Neural cell (in vitro differentiated cells): ENCODE measurements around the gene BATF3. TPM values are rescaled to one million over a fixed set of nuclear protein-coding genes. Genes with fewer than 3 reads are reported as not detected.

Experiments used
- H2AFZ ChIP-seq: fragments of 200-600, 300-800 bp; sonication (generic), shearing (Covaris generic); 2 replicates; pipeline ENCODE4 v1.6.0; 2014; ENCODE audit warnings: low read depth, mild to moderate bottlenecking, antibody characterized with exemption, low read length, moderate library complexity
- H3F3A ChIP-seq: fragments of 200-600 bp; shearing (Covaris generic); 2 replicates; pipeline ENCODE4 v1.6.1; 2016; ENCODE audit warnings: mild to moderate bottlenecking, moderate library complexity, mixed read lengths, antibody characterized with exemption, low read length; ENCODE audit not compliant: insufficient read depth, poor library complexity, severe bottlenecking
- H3K27ac ChIP-seq: fragments of 200-600, 300-800 bp; sonication (generic), shearing (Covaris generic); 2 replicates; pipeline ENCODE4 v1.5.1; 2014; ENCODE audit warnings: mild to moderate bottlenecking, low read length, moderate library complexity
- H3K27me3 ChIP-seq: fragments of 300-800, 200-600 bp; sonication (generic), shearing (Covaris generic); 2 replicates; pipeline ENCODE4 v1.6.0; 2014; ENCODE audit warnings: mild to moderate bottlenecking, low read depth, low read length, moderate library complexity; ENCODE audit not compliant: insufficient read depth
- H3K36me3 ChIP-seq: fragments of 300-800, 200-600 bp; sonication (generic), shearing (Covaris generic); 2 replicates; pipeline ENCODE4 v1.5.1; 2014; ENCODE audit warnings: mild to moderate bottlenecking, antibody characterized with exemption, low read length, moderate library complexity; ENCODE audit not compliant: insufficient read depth
- H3K4me2 ChIP-seq: fragments of 300-800, 200-600 bp; sonication (generic), shearing (Covaris generic); 2 replicates; pipeline ENCODE4 v1.6.0; 2014; ENCODE audit warnings: mild to moderate bottlenecking, low read length
- H3K4me3 ChIP-seq: fragments of 300-800, 200-600 bp; sonication (generic), shearing (Covaris generic); 2 replicates; pipeline ENCODE4 v1.5.1; 2014; ENCODE audit warnings: mild to moderate bottlenecking, low read length, moderate library complexity
- H3K79me2 ChIP-seq: fragments of 200-600 bp; shearing (Covaris generic); replicated peaks from 2 replicates; pipeline ENCODE4 v1.6.0; 2014; ENCODE audit warnings: mild to moderate bottlenecking, low read length, moderate library complexity; ENCODE audit not compliant: insufficient read depth
- H3K9ac ChIP-seq: fragments of 300-800, 200-600 bp; sonication (generic), shearing (Covaris generic); 2 replicates; pipeline ENCODE4 v1.6.1; 2016; ENCODE audit warnings: mild to moderate bottlenecking, low read length, mixed read lengths
- H3K9me2 ChIP-seq: fragments of 200-600 bp; shearing (Covaris generic); 2 replicates; pipeline ENCODE4 v1.6.1; 2016; ENCODE audit warnings: mild to moderate bottlenecking, low read length, mixed read lengths; ENCODE audit not compliant: insufficient read depth
- H3K9me3 ChIP-seq: fragments of 200-600, 300-800 bp; sonication (generic), shearing (Covaris generic); 2 replicates; pipeline ENCODE4 v1.6.1; 2016; ENCODE audit warnings: mild to moderate bottlenecking, mixed run types, low read length, moderate library complexity, mixed read lengths
- H4K20me1 ChIP-seq: fragments of 200-600 bp; shearing (Covaris generic); 2 replicates; pipeline ENCODE4 v1.6.1; 2016; ENCODE audit warnings: mild to moderate bottlenecking, mixed run types; ENCODE audit not compliant: insufficient read depth
- EP300 ChIP-seq: fragments of 450-650 bp; conservative IDR thresholded peaks from 2 replicates; pipeline ENCODE4 v1.6.1; 2014; ENCODE audit warnings: antibody characterized with exemption, mild to moderate bottlenecking, moderate library complexity; ENCODE audit not compliant: poor library complexity, severe bottlenecking
- EZH2 ChIP-seq: fragments of 200-600, 300-800 bp; shearing (Covaris generic), sonication (generic); IDR thresholded peaks from 2 replicates; pipeline ENCODE4 v1.6.1; 2014; ENCODE audit warnings: antibody characterized with exemption, low read length, borderline replicate concordance, mild to moderate bottlenecking; ENCODE audit not compliant: insufficient read depth, poor library complexity, severe bottlenecking
- MXI1 ChIP-seq: fragments of 450-650 bp; conservative IDR thresholded peaks from 2 replicates; pipeline ENCODE4 v1.6.1; 2014; ENCODE audit warnings: antibody characterized with exemption, mild to moderate bottlenecking; ENCODE audit not compliant: poor library complexity, severe bottlenecking
- POLR2AphosphoS5 ChIP-seq: IDR thresholded peaks from 2 replicates; pipeline ENCODE4 v1.6.1; 2012
- RAD21 ChIP-seq: fragments of 450-650 bp; conservative IDR thresholded peaks from 2 replicates; pipeline ENCODE4 v1.6.1; 2014; ENCODE audit warnings: antibody characterized with exemption, mild to moderate bottlenecking, moderate library complexity
- REST ChIP-seq: IDR thresholded peaks from 2 replicates; pipeline ENCODE4 v1.6.1; 2012; ENCODE audit warnings: borderline replicate concordance
- SMC3 ChIP-seq: fragments of 450-650 bp; conservative IDR thresholded peaks from 2 replicates; pipeline ENCODE4 v1.6.1; 2014; ENCODE audit warnings: antibody characterized with exemption, mild to moderate bottlenecking, moderate library complexity; ENCODE audit not compliant: poor library complexity
- TAF1 ChIP-seq: IDR thresholded peaks from 2 replicates; pipeline ENCODE4 v1.6.1; 2012; ENCODE audit warnings: low read depth
- polyA plus RNA-seq: library from polyadenylated mRNA; depleted of rRNA; stranded (reverse); fragments of >200 nt; gene quantifications from 2 replicates; pipeline ENCODE4 v1.2.3, GENCODE V29; 2014
- TF ChIP-seq, protein P1 (sequence below): fragments of 450-650 bp; IDR thresholded peaks from 2 replicates; pipeline ENCODE4 v1.5.1; 2014; ENCODE audit warnings: antibody characterized with exemption, mild to moderate bottlenecking, moderate library complexity; ENCODE audit not compliant: poor library complexity, severe bottlenecking

The BATF3 gene
- polyA plus RNA-seq, 1 donor from 2014 or later, result 0.82 TPM

- Histone ChIP-seq H2AFZ (no peak overlapping the region), H3K4me3 (no peak overlapping the region), H3K9me2 (no peaks in the 10 kb centered on the region), H3K27ac (no peak overlapping the region), H3K79me2 (no peaks in the 10 kb centered on the region), H3F3A (no peaks in the 10 kb centered on the region), H3K27me3 (no peaks in the 10 kb centered on the region), H3K4me2 (no peak overlapping the region), H3K9me3 (no peaks in the 10 kb centered on the region), H3K36me3 (no peaks in the 10 kb centered on the region), H4K20me1 (no peaks in the 10 kb centered on the region), H3K9ac (no peak overlapping the region)
- no peak for TF ChIP-seq EZH2
- TF ChIP-seq REST, result no peak
- TF ChIP-seq MXI1, result no peak
- TF ChIP-seq SMC3, result no peak
- no peak for TF ChIP-seq POLR2AphosphoS5
- TF ChIP-seq EP300, result no peak
- no peak for TF ChIP-seq RAD21
- no peak for TF ChIP-seq TAF1
- TF ChIP-seq, protein P1, sequence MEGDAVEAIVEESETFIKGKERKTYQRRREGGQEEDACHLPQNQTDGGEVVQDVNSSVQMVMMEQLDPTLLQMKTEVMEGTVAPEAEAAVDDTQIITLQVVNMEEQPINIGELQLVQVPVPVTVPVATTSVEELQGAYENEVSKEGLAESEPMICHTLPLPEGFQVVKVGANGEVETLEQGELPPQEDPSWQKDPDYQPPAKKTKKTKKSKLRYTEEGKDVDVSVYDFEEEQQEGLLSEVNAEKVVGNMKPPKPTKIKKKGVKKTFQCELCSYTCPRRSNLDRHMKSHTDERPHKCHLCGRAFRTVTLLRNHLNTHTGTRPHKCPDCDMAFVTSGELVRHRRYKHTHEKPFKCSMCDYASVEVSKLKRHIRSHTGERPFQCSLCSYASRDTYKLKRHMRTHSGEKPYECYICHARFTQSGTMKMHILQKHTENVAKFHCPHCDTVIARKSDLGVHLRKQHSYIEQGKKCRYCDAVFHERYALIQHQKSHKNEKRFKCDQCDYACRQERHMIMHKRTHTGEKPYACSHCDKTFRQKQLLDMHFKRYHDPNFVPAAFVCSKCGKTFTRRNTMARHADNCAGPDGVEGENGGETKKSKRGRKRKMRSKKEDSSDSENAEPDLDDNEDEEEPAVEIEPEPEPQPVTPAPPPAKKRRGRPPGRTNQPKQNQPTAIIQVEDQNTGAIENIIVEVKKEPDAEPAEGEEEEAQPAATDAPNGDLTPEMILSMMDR, result no peak
These were observed 10.9 kb upstream of the BATF3 start for GRCh38 chr1:212710566-212710965.

- Histone ChIP-seq H3K4me2 (no peak overlapping the region), H3K79me2 (no peaks in the 10 kb centered on the region), H4K20me1 (no peaks in the 10 kb centered on the region), H3K27me3 (peaks cover 39% of the 10 kb centered on the region), H3K9ac (no peak overlapping the region), H3K9me3 (no peaks in the 10 kb centered on the region), H3K36me3 (no peaks in the 10 kb centered on the region), H3F3A (peaks cover under 1% of the 10 kb centered on the region), H3K27ac (no peak overlapping the region), H3K9me2 (no peaks in the 10 kb centered on the region), H2AFZ (no peak overlapping the region), H3K4me3 (no peak overlapping the region)
- no peak for TF ChIP-seq EZH2
- TF ChIP-seq, protein P1, result no peak
- no peak for TF ChIP-seq TAF1
- no peak for TF ChIP-seq RAD21
- TF ChIP-seq MXI1, result no peak
These were observed 4.4 kb upstream of the BATF3 start for GRCh38 chr1:212703991-212704564.
